Neural cell (in vitro differentiated cells): Measurements from ENCODE around the gene RERE. TPM values are rescaled to one million over a fixed set of nuclear protein-coding genes. Genes with fewer than 3 reads are reported as not detected.

ENCODE experiments used
- H2AFZ ChIP-seq: fragments of 200-600, 300-800 bp; sonication (generic), shearing (Covaris generic); 2 replicates; pipeline ENCODE4 v1.6.0; 2014; ENCODE audit warnings: low read depth, mild to moderate bottlenecking, antibody characterized with exemption, low read length, moderate library complexity
- H3F3A ChIP-seq: fragments of 200-600 bp; shearing (Covaris generic); 2 replicates; pipeline ENCODE4 v1.6.1; 2016; ENCODE audit warnings: mild to moderate bottlenecking, moderate library complexity, mixed read lengths, antibody characterized with exemption, low read length; ENCODE audit not compliant: insufficient read depth, poor library complexity, severe bottlenecking
- H3K27ac ChIP-seq: fragments of 200-600, 300-800 bp; sonication (generic), shearing (Covaris generic); 2 replicates; pipeline ENCODE4 v1.5.1; 2014; ENCODE audit warnings: mild to moderate bottlenecking, low read length, moderate library complexity
- H3K27me3 ChIP-seq: fragments of 300-800, 200-600 bp; sonication (generic), shearing (Covaris generic); 2 replicates; pipeline ENCODE4 v1.6.0; 2014; ENCODE audit warnings: mild to moderate bottlenecking, low read depth, low read length, moderate library complexity; ENCODE audit not compliant: insufficient read depth
- H3K36me3 ChIP-seq: fragments of 300-800, 200-600 bp; sonication (generic), shearing (Covaris generic); 2 replicates; pipeline ENCODE4 v1.5.1; 2014; ENCODE audit warnings: mild to moderate bottlenecking, antibody characterized with exemption, low read length, moderate library complexity; ENCODE audit not compliant: insufficient read depth
- H3K4me2 ChIP-seq: fragments of 300-800, 200-600 bp; sonication (generic), shearing (Covaris generic); 2 replicates; pipeline ENCODE4 v1.6.0; 2014; ENCODE audit warnings: mild to moderate bottlenecking, low read length
- H3K4me3 ChIP-seq: fragments of 300-800, 200-600 bp; sonication (generic), shearing (Covaris generic); 2 replicates; pipeline ENCODE4 v1.5.1; 2014; ENCODE audit warnings: mild to moderate bottlenecking, low read length, moderate library complexity
- H3K79me2 ChIP-seq: fragments of 200-600 bp; shearing (Covaris generic); replicated peaks from 2 replicates; pipeline ENCODE4 v1.6.0; 2014; ENCODE audit warnings: mild to moderate bottlenecking, low read length, moderate library complexity; ENCODE audit not compliant: insufficient read depth
- H3K9ac ChIP-seq: fragments of 300-800, 200-600 bp; sonication (generic), shearing (Covaris generic); 2 replicates; pipeline ENCODE4 v1.6.1; 2016; ENCODE audit warnings: mild to moderate bottlenecking, low read length, mixed read lengths
- H3K9me2 ChIP-seq: fragments of 200-600 bp; shearing (Covaris generic); 2 replicates; pipeline ENCODE4 v1.6.1; 2016; ENCODE audit warnings: mild to moderate bottlenecking, low read length, mixed read lengths; ENCODE audit not compliant: insufficient read depth
- H3K9me3 ChIP-seq: fragments of 200-600, 300-800 bp; sonication (generic), shearing (Covaris generic); 2 replicates; pipeline ENCODE4 v1.6.1; 2016; ENCODE audit warnings: mild to moderate bottlenecking, mixed run types, low read length, moderate library complexity, mixed read lengths
- H4K20me1 ChIP-seq: fragments of 200-600 bp; shearing (Covaris generic); 2 replicates; pipeline ENCODE4 v1.6.1; 2016; ENCODE audit warnings: mild to moderate bottlenecking, mixed run types; ENCODE audit not compliant: insufficient read depth
- EP300 ChIP-seq: fragments of 450-650 bp; conservative IDR thresholded peaks from 2 replicates; pipeline ENCODE4 v1.6.1; 2014; ENCODE audit warnings: antibody characterized with exemption, mild to moderate bottlenecking, moderate library complexity; ENCODE audit not compliant: poor library complexity, severe bottlenecking
- EZH2 ChIP-seq: fragments of 200-600, 300-800 bp; shearing (Covaris generic), sonication (generic); IDR thresholded peaks from 2 replicates; pipeline ENCODE4 v1.6.1; 2014; ENCODE audit warnings: antibody characterized with exemption, low read length, borderline replicate concordance, mild to moderate bottlenecking; ENCODE audit not compliant: insufficient read depth, poor library complexity, severe bottlenecking
- MXI1 ChIP-seq: fragments of 450-650 bp; conservative IDR thresholded peaks from 2 replicates; pipeline ENCODE4 v1.6.1; 2014; ENCODE audit warnings: antibody characterized with exemption, mild to moderate bottlenecking; ENCODE audit not compliant: poor library complexity, severe bottlenecking
- POLR2AphosphoS5 ChIP-seq: IDR thresholded peaks from 2 replicates; pipeline ENCODE4 v1.6.1; 2012
- RAD21 ChIP-seq: fragments of 450-650 bp; conservative IDR thresholded peaks from 2 replicates; pipeline ENCODE4 v1.6.1; 2014; ENCODE audit warnings: antibody characterized with exemption, mild to moderate bottlenecking, moderate library complexity
- SMC3 ChIP-seq: fragments of 450-650 bp; conservative IDR thresholded peaks from 2 replicates; pipeline ENCODE4 v1.6.1; 2014; ENCODE audit warnings: antibody characterized with exemption, mild to moderate bottlenecking, moderate library complexity; ENCODE audit not compliant: poor library complexity
- TAF1 ChIP-seq: IDR thresholded peaks from 2 replicates; pipeline ENCODE4 v1.6.1; 2012; ENCODE audit warnings: low read depth
- polyA plus RNA-seq: library from polyadenylated mRNA; depleted of rRNA; stranded (reverse); fragments of >200 nt; gene quantifications from 2 replicates; pipeline ENCODE4 v1.2.3, GENCODE V29; 2014
- TF ChIP-seq, protein P1 (sequence below): fragments of 450-650 bp; IDR thresholded peaks from 2 replicates; pipeline ENCODE4 v1.5.1; 2014; ENCODE audit warnings: antibody characterized with exemption, mild to moderate bottlenecking, moderate library complexity; ENCODE audit not compliant: poor library complexity, severe bottlenecking
- TF ChIP-seq, protein P2 (sequence below): IDR thresholded peaks from 2 replicates; pipeline ENCODE4 v1.6.1; 2012; ENCODE audit warnings: borderline replicate concordance

The RERE gene
- polyA plus RNA-seq, 1 donor from 2014 or later = 21.0 TPM

DNA sequence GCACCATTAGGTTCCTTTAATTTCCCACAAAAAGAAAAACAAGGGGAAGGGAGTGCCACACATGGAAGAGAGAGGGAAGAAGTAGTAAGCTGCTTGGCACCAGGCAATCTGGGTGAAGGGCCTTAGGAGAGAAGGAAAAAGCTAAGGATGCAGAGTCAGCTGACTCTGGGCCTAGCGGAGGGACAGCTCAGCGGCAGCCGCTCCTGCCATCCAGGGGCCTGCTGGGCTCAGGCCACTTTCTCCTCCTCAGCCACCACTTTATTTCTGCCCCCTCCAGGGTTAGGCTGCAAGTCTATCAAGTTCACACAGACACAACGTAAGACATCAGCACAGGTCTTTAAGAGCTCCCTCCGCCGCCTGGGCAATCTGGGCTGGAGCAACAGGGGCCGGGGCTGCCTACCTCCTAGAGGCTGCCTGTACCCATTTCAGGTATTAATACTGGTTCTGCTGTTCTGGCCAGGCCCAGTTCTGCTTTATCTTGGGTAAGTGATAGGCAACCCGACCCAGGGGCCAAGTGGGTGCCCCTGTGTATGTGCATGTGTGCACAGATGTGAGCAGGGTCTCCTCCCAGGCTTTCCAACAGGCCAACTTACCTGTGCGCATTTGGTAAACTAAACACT, 446.0 kb downstream of the RERE start:
- Histone ChIP-seq H3K9me3 (no peaks in the 10 kb centered on the region), H4K20me1 (no peaks in the 10 kb centered on the region), H3K79me2 (peaks cover 20% of the 10 kb centered on the region), H3K27me3 (no peaks in the 10 kb centered on the region), H3F3A (no peaks in the 10 kb centered on the region), H3K4me3 (peak overlapping the region; percentile 51), H3K4me2 (no peak overlapping the region), H3K36me3 (no peaks in the 10 kb centered on the region), H3K9me2 (no peaks in the 10 kb centered on the region), H3K9ac (peak overlapping the region; percentile 52), H3K27ac (peak overlapping the region; percentile 71), H2AFZ (no peak overlapping the region)
- TF ChIP-seq MXI1 (no peak), TAF1 (no peak), SMC3 (no peak), EP300 (no peak), EZH2 (no peak), RAD21 (no peak), POLR2AphosphoS5 (no peak)
- TF ChIP-seq, protein P1, sequence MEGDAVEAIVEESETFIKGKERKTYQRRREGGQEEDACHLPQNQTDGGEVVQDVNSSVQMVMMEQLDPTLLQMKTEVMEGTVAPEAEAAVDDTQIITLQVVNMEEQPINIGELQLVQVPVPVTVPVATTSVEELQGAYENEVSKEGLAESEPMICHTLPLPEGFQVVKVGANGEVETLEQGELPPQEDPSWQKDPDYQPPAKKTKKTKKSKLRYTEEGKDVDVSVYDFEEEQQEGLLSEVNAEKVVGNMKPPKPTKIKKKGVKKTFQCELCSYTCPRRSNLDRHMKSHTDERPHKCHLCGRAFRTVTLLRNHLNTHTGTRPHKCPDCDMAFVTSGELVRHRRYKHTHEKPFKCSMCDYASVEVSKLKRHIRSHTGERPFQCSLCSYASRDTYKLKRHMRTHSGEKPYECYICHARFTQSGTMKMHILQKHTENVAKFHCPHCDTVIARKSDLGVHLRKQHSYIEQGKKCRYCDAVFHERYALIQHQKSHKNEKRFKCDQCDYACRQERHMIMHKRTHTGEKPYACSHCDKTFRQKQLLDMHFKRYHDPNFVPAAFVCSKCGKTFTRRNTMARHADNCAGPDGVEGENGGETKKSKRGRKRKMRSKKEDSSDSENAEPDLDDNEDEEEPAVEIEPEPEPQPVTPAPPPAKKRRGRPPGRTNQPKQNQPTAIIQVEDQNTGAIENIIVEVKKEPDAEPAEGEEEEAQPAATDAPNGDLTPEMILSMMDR = no peak
- TF ChIP-seq, protein P2, sequence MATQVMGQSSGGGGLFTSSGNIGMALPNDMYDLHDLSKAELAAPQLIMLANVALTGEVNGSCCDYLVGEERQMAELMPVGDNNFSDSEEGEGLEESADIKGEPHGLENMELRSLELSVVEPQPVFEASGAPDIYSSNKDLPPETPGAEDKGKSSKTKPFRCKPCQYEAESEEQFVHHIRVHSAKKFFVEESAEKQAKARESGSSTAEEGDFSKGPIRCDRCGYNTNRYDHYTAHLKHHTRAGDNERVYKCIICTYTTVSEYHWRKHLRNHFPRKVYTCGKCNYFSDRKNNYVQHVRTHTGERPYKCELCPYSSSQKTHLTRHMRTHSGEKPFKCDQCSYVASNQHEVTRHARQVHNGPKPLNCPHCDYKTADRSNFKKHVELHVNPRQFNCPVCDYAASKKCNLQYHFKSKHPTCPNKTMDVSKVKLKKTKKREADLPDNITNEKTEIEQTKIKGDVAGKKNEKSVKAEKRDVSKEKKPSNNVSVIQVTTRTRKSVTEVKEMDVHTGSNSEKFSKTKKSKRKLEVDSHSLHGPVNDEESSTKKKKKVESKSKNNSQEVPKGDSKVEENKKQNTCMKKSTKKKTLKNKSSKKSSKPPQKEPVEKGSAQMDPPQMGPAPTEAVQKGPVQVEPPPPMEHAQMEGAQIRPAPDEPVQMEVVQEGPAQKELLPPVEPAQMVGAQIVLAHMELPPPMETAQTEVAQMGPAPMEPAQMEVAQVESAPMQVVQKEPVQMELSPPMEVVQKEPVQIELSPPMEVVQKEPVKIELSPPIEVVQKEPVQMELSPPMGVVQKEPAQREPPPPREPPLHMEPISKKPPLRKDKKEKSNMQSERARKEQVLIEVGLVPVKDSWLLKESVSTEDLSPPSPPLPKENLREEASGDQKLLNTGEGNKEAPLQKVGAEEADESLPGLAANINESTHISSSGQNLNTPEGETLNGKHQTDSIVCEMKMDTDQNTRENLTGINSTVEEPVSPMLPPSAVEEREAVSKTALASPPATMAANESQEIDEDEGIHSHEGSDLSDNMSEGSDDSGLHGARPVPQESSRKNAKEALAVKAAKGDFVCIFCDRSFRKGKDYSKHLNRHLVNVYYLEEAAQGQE = no peak

DNA sequence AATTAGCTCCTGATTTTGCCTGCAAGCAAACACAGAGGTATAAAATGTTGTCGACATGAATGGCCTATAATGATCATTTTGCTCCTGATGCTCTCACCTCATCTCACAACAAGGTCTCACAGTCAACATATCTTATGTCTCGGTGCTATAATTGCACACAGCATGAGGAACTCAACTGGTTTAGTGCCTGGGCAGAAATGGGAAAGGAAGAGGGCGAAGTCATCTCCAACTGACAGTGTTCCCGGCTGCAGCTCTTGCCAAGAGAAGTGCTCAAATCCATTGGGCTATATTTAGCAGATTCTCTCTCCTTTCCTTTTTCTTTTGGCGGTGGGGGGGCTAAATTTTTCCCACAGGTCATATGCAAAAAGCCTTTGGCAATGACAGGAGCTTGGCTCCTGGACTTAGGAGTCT, 446.5 kb downstream of the RERE start:
- Histone ChIP-seq H2AFZ (no peak overlapping the region), H3K27me3 (no peaks in the 10 kb centered on the region), H3K79me2 (peaks cover 24% of the 10 kb centered on the region), H4K20me1 (no peaks in the 10 kb centered on the region), H3K36me3 (no peaks in the 10 kb centered on the region), H3K27ac (peak overlapping the region; percentile 71), H3K4me3 (peak overlapping the region; percentile 51), H3K9me3 (no peaks in the 10 kb centered on the region), H3K4me2 (peak overlapping the region; percentile 31), H3F3A (no peaks in the 10 kb centered on the region), H3K9ac (peak overlapping the region; percentile 52), H3K9me2 (no peaks in the 10 kb centered on the region)
- TF ChIP-seq, protein P2 = no peak
- peak; percentile 26 for TF ChIP-seq POLR2AphosphoS5
